Left ventricle myocardium inferior (tissue), 1 donor: Measurements from ENCODE around the gene MKLN1. TPM values are rescaled to one million over a fixed set of nuclear protein-coding genes. Genes with fewer than 3 reads are reported as not detected.

Source experiments
- DNase-seq: peaks from one replicate; pipeline ENCODE4 v3.0.0-alpha.2; 2020
- H3K27ac ChIP-seq: fragments of 200-600 bp; replicated peaks from 2 replicates; pipeline ENCODE4 v1.8.0; 2021
- H3K27me3 ChIP-seq: fragments of 200-600 bp; 2 replicates; pipeline ENCODE4 v1.8.0; 2021; ENCODE audit warnings: low read depth
- H3K36me3 ChIP-seq: fragments of 200-600 bp; 2 replicates; pipeline ENCODE4 v1.8.0; 2021
- H3K4me1 ChIP-seq: fragments of 200-600 bp; 2 replicates; pipeline ENCODE4 v1.8.0; 2021
- H3K4me3 ChIP-seq: fragments of 200-600 bp; 2 replicates; pipeline ENCODE4 v1.8.0; 2021; ENCODE audit warnings: mild to moderate bottlenecking, moderate library complexity
- H3K9me3 ChIP-seq: fragments of 200-600 bp; replicated peaks from 2 replicates; pipeline ENCODE4 v1.8.0; 2021
- intact Hi-C: fragments of 100-400 bp; cut with micrococcal nuclease; formaldehyde crosslinking; loops from one replicate; pipeline ENCODE4 v1.11.0; 2022
- long read RNA-seq: library from polyadenylated mRNA; unstranded; transcript quantifications from one replicate; pipeline ENCODE4 v2.0.0, GENCODE V29; 2021
- total RNA-seq: library from RNA; stranded (reverse); fragmentation: NEBNext Ultra II Directional; extraction: Animal tissue kit (Norgen Biotek cat#: 25700); gene quantifications from one replicate; pipeline ENCODE4 v1.2.1, GENCODE V29; 2021
- TF ChIP-seq, protein P1 (sequence below): fragments of 200-600 bp; IDR thresholded peaks from 2 replicates; pipeline ENCODE4 v1.8.0; 2021; ENCODE audit warnings: antibody characterized with exemption, mild to moderate bottlenecking, borderline replicate concordance
- donor health status: DM: no; HTN: yes; CAD: no; lungs with severe emphysema.

MKLN1 gene
- 42.2 TPM for total RNA-seq
- long read RNA-seq, full-length matches to known transcripts: 34 of 56 reads
- long read RNA-seq, partial matches to known transcripts: 2 of 56 reads
- long read RNA-seq, other reads (novel, unspliced or antisense): 20 of 56 reads

DNA sequence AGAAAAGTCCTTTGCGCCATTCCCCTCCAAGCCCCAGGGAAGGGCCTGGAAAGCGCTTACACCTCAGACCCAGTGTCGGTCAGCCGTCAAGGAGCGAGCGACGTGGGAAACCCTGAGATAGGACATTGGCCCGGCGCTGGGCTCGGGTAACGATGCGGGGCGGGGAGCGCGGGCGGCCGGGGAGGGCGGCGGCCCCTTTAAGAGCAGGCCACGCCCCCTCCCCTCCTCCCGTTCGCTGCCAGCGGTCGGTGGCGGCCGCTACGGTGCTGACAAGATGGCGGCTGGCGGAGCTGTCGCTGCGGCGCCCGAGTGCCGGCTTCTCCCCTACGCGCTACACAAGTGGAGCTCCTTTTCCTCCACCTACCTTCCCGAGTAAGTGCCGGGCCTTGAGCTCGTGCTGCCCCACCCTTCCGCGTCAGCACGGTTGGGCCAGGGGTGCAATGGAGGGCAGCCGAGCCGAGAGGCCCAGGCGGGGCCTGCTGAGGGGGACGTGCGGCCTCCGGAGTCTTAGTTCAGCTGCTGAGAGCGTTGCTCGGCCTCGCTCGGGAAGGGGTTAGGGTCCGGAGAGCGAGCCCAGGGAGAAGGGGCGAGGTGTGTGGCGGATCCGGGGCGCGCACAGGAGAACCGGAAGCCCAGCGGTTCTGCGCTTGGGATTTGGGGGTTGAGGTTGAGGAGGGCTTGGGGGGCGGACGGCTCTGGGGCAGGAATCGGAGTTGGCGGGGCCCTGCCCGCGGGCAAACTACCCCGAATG is at the start of gene MKLN1:
Gene MKLN1, plus strand, starts transcription at position 251 of the 751 bp plus-strand sequence. Its CDS starts 24 bp downstream, at position 275.
- Histone ChIP-seq H3K4me1 (peaks cover 60% of the 10 kb centered on the region), H3K4me3 (peak within 1 kb of the TSS; percentile 93), H3K27me3 (no peaks in the 10 kb centered on the region), H3K9me3 (no peaks in the 10 kb centered on the region), H3K36me3 (peaks cover 1% of the 10 kb centered on the region), H3K27ac (peak within 1 kb of the TSS; percentile 98)
- intact Hi-C loops: no loop called here
- TF ChIP-seq, protein P1, sequence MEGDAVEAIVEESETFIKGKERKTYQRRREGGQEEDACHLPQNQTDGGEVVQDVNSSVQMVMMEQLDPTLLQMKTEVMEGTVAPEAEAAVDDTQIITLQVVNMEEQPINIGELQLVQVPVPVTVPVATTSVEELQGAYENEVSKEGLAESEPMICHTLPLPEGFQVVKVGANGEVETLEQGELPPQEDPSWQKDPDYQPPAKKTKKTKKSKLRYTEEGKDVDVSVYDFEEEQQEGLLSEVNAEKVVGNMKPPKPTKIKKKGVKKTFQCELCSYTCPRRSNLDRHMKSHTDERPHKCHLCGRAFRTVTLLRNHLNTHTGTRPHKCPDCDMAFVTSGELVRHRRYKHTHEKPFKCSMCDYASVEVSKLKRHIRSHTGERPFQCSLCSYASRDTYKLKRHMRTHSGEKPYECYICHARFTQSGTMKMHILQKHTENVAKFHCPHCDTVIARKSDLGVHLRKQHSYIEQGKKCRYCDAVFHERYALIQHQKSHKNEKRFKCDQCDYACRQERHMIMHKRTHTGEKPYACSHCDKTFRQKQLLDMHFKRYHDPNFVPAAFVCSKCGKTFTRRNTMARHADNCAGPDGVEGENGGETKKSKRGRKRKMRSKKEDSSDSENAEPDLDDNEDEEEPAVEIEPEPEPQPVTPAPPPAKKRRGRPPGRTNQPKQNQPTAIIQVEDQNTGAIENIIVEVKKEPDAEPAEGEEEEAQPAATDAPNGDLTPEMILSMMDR: no peak
- DNase-seq: peak; percentile 95

DNA sequence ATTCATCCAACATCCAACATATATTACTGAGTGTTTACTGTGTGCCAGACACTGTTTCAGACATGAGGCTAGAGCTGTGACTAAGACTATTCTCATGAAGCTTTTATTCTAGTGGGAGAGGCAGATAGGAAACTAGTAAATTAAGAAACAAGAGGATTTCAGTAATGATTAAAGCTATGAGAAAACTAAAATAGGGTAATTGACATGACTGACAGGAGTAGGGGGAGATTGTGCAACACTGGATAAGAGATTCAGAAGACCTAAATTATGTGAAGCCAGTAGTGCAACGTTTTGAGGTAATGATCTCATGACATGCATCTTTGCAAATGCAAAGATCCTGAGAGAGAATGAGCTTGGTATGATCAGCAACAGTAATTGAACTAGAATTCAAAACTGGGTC is 48.6 kb upstream of the MKLN1 start:
- Histone ChIP-seq H3K4me3 (no peak overlapping the region), H3K27ac (no peak overlapping the region), H3K27me3 (no peaks in the 10 kb centered on the region), H3K4me1 (peaks cover 2% of the 10 kb centered on the region), H3K9me3 (no peaks in the 10 kb centered on the region), H3K36me3 (no peaks in the 10 kb centered on the region)
- TF ChIP-seq, protein P1: no peak
- intact Hi-C loops: no loop called here
- DNase-seq: no peak

DNA sequence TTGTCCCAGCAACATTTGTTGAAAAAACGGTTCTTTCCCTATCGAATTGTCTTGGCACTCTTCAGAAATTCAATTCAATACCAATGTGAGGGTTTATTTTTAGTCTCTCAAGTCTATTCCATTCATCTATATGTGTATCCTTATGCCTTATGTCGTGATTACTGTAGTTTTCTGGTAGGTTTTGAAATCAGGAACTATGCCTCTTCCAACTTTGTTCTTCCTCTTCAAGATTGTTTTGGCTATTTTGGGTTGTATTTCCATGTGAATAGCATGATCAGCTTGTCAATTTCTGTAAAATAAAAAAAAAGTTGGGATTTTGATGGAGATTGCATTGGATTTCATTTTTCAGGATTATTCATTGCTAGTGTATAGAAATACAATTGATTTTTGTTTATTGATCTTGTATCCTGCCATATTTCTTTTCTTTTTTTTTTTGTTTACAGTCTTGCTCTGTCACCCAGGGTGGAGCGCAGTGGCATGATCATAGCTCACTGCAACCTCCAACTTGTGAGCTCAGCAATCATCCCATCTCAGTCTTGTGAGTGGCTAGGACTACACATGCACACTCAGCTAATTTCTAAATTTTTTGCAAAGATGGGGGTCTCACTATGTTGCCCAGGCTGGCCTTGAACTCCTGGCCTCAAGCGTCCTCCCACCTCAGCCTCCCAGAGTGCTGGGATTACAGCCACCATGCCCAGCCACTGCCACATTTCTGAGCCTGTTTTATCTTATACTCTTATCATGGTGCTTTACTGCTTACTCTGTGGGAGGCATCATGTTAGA is 46.2 kb upstream of the MKLN1 start:
- H3K4me1 ChIP-seq: peaks cover 23% of the 10 kb centered on the region
- TF ChIP-seq, protein P1: no peak
- intact Hi-C loops: no loop called here
- H3K27me3 ChIP-seq: no peaks in the 10 kb centered on the region
- no peak for DNase-seq
- H3K36me3 ChIP-seq: no peaks in the 10 kb centered on the region
- no peak overlapping the region for H3K27ac ChIP-seq
- H3K9me3 ChIP-seq: no peaks in the 10 kb centered on the region
- no peak overlapping the region for H3K4me3 ChIP-seq

DNA sequence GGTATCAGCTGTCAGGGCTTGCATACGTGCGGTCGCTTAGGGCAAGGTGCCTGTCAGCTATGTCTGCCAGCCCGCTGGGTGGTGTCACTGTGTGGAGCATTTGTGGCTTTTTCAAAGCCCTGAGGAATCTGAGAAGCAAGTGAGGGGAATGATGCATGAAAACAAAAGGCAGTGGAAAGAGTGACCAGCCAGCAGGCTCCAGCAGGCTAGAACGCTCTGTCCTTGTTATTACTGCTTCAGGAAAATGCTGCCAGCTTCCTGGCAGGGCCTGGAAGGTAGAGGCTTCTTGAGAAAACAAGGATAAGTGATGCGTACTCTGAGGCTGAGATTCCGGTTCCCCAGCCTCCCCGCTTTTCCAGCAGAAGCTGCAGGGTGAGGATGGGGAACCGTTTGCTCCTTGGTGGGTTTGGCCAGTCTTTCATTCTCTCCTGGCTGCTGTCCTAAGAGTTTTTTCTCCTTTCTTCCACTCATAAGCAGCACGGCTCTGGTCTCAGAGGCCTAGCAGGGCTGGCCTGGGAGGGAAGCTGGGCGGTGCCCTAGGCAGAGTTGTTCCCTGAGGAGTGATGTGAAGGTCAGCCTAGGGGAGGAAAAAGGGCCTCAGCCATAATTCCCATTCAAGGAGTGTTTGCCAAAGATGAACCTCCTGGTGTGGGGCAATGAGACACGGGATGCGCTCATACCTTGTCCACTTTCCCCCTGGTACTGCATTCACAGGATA is 42.8 kb upstream of the MKLN1 start:
- H3K9me3 ChIP-seq: no peaks in the 10 kb centered on the region
- H3K4me1 ChIP-seq: peaks cover 40% of the 10 kb centered on the region
- peak; percentile 37 for DNase-seq
- intact Hi-C loops: no loop called here
- no peak overlapping the region for H3K4me3 ChIP-seq
- no peaks in the 10 kb centered on the region for H3K27me3 ChIP-seq
- TF ChIP-seq, protein P1: no peak
- peak overlapping the region; percentile 81 for H3K27ac ChIP-seq
- H3K36me3 ChIP-seq: no peaks in the 10 kb centered on the region

DNA sequence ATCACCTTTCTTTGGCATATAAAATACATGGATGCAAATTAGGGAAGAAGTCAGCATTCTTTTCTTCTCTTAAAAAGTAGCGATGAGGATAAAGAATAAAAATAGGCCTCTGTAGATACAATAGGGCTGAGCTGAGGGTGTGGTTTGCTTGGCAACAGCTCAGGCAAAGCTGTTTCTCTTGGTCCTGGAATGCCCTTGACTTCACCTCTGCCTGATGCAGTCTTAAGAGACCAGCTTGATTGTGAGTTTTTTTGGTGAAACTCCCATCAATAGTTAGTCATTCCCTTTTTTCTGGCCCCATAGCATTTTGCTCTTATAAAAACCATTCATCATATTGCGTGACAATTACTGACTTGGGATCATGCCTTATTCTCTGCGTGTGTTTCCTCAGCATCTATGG is 42.1 kb upstream of the MKLN1 start:
- Histone ChIP-seq H3K36me3 (no peaks in the 10 kb centered on the region), H3K27me3 (no peaks in the 10 kb centered on the region), H3K9me3 (no peaks in the 10 kb centered on the region), H3K27ac (peak overlapping the region; percentile 81), H3K4me3 (no peak overlapping the region), H3K4me1 (peaks cover 40% of the 10 kb centered on the region)
- peak; percentile 33 for DNase-seq
- intact Hi-C loops: no loop called here
- TF ChIP-seq, protein P1: no peak
